GM12874 (cell line): Measurements from ENCODE around the gene ADGRG7.

Source experiments
- TF ChIP-seq, protein P1 (sequence below): IDR thresholded peaks from 2 replicates; pipeline ENCODE4 v1.5.1; 2011; ENCODE audit warnings: low read depth, mild to moderate bottlenecking, control low read depth, low read length, moderate library complexity; ENCODE audit not compliant: insufficient read depth

ADGRG7 gene

DNA sequence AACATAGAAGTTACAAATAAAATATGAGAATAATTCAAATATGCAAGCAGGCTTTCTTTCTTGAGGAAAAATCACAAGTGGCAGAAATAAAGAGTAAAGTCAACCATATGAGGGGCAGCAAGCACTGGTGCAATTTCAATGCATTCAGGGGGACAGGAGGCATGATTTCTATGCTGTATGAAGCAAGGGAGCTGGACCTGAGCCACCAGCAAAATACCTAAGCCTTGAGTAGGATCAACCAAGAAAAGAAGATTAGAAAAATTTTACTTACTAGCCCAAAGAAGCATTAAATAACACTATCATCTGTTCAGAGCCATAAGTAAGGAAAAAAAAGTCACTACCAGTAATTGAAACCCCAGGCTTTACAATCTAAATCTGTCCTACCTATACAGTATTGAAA lies 6.3 kb downstream of the ADGRG7 start:
- TF ChIP-seq, protein P1, sequence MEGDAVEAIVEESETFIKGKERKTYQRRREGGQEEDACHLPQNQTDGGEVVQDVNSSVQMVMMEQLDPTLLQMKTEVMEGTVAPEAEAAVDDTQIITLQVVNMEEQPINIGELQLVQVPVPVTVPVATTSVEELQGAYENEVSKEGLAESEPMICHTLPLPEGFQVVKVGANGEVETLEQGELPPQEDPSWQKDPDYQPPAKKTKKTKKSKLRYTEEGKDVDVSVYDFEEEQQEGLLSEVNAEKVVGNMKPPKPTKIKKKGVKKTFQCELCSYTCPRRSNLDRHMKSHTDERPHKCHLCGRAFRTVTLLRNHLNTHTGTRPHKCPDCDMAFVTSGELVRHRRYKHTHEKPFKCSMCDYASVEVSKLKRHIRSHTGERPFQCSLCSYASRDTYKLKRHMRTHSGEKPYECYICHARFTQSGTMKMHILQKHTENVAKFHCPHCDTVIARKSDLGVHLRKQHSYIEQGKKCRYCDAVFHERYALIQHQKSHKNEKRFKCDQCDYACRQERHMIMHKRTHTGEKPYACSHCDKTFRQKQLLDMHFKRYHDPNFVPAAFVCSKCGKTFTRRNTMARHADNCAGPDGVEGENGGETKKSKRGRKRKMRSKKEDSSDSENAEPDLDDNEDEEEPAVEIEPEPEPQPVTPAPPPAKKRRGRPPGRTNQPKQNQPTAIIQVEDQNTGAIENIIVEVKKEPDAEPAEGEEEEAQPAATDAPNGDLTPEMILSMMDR = no peak

DNA sequence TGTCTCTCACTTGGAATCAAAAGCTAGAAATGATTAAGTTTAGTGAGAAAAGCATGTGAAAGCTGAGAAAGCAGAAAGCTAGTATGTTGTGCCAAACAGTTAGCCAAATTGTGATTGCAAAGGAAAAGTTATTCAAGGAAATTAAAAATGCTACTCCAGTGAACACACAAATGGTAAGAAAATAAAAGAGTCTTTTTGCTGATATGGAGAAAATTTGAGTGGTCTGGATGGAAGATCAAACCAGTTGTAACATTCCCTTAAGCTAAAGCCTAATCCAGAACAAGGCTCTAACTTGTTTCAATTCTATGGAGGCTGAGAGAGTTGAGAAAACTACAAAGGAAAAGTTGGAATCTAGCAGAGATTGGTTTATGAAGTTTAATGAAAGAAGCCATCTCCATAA lies 11.8 kb downstream of the ADGRG7 start:
- TF ChIP-seq, protein P1 = no peak

DNA sequence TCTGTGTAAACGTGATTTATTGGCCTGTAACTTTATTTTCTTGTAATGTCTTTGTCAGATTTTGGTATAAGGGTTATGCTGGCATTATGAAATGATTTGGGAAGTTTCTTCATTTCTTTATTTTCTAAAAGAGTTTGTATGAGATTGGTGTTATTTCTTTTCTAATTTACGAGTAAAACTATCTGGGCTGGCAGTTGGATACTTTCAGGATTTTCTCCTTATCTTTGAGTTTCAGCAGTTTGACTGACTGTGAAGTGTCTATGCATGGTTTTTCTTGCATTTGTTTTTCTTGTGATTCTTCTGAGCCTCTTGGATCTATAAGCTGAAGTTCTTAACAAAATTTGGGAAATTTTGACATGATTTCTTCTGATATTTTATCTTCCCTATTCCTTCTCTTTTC lies 18.1 kb downstream of the ADGRG7 start:
- TF ChIP-seq, protein P1 = no peak

DNA sequence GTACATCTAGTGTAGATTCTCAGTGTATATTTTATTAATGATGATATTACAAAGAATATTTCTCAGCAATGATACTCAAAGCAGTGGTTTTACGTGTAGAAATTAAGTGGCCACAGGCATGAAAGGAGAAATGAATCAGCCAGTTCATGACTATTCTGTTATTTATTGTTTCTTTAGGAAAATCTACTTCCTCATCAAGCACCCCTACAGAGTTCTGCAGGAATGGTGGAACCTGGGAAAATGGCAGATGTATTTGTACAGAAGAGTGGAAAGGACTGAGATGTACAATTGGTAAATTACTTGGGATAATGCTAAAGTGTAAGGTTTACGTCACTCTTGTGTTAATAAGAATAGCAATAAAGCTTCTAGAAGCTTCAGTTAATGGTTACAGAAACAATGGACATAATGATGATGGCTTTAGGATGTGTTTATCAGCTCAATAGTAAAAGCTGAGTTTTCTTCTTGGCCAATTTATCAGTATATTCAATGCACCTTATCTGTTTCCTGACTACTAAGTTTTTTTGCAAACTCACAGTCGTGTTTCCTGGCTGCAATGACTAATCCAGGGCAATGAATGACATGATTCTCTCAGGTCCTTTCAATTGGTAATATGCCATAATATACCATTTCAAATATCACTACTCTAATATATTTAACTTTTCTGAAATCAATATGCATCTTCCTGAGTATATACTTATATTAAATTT lies 20.2 kb downstream of the ADGRG7 start:
- TF ChIP-seq, protein P1 = no peak

DNA sequence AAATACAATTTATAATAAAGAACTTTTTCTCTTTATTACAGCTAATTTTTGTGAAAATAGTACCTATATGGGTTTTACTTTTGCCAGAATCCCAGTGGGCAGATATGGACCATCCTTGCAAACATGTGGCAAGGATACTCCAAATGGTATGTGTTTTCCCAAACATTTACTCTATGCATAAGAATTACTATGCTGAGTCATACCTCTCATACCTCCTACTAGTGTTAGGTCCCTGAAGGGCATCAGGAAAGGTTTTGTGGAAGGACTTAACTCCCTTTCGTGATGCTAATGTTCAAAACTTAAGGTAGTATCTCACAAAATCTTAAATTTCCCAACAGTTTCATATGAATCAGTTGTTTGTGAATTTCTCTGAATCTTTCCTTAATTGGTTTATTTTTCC lies 21.3 kb downstream of the ADGRG7 start:
- TF ChIP-seq, protein P1 = no peak

DNA sequence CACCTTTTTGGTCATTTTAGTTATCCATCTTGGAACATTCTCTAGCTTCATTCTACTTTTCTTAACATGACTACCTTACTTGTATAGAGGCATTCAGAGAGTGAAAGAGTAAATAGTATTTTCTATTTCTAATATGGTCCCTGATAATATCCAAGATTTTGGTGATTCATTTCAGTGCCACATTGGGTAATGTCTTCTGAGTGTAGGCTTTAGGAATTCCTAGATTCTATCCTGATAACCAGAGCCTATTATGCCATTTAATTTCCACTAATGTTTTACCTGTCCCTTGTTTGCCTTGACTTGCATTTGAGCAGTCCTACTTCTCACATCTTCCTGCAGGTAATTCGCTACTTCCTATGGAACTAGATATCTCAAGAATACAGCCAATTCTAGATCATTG lies 21.8 kb downstream of the ADGRG7 start:
- TF ChIP-seq, protein P1 = no peak

DNA sequence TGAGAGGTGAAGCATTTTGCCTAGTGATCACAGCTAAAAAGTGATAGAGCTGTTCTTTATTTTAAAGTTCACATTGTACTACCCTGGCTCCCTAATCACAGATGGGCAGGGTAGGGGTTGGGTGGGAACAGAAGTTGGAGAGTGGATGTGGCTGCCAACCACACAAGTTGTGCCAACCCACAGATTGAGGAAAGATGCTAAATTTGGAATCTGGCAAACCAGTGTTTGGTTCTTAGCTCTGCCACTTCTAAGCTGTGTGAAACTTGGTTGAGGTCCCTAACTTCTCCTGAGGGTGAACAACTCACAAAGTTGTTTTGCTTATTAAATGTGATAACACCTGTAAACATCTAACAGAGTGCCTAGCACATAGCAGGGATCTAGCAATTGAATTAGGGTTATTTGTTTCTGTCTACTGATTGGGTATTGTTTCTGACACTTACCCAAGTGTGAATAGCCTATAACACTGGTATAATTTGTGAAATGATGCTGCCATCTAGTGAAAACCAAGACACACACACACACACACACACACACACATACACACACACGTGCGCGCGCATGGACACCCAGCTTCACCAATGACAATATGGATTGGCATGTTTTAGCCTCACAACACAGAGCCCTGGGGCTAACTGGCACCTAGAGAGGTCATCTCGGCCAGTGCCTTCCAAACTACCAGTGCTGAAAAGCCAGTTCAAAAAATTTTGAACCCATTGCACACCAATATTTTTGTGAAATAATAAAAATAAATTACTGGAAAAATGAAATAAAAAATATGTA lies 25.3 kb downstream of the ADGRG7 start:
- TF ChIP-seq, protein P1 = no peak
